NCI-H1930 (cell line): ENCODE data around the gene TMEM186.
"Not testable (repeated sequence)": the region's sequence is repeated elsewhere in the genome, so short reads cannot be mapped to it uniquely, and the experiment has no call there.

Source experiments
- DNase-seq, 2 experiments: peaks; one replicate each; lab custom pipeline; 2025; lab: John Stamatoyannopoulos, UW

Gene TMEM186

DNA sequence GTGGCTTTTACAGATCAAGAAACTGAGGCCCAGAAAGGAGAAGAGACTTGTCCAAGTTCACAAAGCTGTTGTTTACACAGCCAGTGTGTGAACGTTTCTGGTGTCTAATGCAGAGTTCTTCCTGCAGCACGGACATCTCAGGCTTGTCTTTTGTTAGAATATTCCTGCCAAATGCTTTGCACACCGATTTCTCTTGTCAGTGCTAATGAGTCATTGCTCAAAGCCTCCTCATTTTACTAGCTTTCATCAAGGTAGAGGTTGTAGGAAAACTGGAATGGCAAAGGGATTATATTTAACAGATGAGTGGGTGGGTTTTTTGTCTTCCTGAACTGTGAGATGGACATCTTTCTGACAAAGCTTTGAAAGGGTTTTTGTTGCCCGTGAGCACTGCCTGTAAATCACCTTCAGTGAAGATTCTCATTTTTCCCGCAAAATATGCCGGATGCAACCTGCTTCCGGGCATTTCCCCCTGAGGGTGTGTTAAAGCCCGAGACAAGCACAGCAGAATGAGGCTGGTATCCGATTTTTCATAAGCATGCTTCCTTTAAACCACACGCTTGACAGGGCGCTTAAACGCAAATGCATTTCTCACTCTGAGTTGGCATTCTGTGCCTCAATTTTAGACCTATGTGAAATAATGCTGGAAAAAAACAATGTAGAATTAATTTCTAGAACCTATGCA, 14.9 kb upstream of the TMEM186 start:
- no peak for DNase-seq

DNA sequence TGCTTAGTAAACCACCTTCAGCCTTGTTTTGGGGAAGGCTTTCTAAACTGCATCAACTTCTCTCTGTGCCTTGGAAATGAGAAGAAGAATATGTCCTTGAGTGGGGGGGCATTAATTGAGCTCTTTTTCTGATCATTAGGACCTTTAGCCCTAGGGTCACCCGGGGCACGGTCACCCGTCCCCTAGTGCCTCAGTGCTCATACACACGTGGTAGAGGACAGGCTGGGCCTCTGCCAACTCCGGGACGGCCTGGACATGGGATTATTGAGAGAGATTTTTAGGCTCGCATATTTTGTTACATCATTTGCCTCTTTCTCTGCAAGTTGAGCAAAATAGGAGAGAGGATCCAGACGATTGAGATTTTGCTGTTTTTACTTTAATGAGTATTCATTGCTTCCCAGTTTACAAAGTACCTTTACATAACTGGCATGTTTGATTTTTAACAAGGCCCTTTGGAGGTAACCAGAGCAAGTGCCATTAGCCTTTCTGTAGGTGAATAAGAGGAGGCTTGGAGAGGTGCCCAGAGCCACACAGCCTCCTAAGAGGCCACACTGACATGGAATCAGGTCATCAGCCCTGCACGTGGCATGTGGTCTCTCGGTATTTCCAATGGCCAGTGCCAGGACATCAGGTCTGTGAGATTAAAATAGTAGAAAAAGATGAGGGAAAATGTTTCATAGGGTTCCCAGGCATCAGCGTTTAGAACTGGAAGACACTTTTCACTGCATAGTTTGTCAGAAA, 11.3 kb upstream of the TMEM186 start:
- no peak for DNase-seq

DNA sequence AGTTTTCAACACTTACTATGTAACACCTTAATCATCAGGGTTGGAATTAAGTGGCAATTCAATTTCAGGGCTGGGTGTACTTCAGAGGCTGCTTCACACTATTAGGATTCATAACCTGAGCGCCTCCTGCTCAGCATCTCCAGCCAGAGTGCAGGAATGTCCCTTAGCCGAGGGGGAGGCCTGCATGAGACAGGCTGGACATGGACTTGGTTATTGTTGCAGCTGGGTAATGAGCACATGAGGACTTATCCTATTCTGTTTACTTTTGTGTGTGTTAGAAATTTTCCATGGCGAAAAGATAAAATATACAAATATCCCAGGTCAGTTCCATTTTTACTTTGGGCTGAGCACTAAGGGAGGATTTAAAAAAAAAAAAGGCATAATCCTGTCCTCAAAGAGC, 10.6 kb upstream of the TMEM186 start:
- DNase-seq, result no peak

DNA sequence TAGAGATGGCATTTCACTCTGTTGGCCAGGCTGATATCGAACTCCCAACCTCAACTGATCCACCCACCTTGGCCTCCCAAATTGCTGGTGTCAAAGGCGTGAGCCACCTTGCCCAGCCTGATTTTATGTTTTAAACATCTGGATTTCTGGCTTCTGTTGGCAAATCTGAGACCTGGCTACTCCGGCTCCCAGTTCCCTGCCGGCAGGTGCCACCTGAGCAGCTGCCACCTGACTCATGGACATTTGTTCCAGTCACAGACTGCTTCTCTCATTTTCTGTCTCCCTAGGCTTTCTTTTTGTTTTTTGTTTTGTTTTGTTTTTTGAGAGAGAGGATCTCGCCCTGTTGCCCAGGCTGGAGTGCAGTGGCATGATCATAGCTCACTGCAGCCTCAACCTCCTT, 9.8 kb upstream of the TMEM186 start:
- no peak for DNase-seq

DNA sequence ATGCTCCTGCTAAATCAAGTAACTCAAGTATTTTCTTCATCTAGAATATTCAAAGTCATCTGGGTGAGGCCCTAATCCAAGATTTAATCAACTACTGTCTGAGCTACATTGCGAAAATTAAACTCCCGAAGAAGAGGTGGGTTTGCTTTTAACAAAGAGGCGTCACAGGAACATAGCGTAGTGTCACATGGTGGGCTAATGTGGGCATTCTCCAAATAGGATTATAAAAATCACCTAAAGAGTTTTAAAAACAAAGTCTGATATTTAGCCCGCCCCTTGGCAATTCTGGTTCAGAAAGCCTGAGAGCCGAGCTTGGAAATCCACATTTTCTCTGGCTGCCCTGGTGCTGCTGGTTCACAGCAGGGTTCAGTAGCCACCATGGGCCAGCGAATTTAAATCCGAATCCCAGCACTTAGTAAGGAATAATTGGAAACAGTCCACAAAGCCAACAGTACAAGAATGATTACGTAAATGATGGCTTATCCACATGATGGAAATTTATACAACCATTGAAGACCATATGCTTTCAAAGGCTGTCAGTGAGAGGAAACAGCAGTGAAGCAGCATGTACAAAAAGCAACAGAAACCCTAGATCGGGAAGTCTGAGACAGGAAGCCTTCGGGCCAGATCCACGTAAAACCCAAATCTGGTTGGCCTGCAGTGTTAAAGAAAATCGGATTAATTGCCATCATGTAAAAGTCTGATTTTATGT, 9.0 kb upstream of the TMEM186 start:
- no peak for DNase-seq

DNA sequence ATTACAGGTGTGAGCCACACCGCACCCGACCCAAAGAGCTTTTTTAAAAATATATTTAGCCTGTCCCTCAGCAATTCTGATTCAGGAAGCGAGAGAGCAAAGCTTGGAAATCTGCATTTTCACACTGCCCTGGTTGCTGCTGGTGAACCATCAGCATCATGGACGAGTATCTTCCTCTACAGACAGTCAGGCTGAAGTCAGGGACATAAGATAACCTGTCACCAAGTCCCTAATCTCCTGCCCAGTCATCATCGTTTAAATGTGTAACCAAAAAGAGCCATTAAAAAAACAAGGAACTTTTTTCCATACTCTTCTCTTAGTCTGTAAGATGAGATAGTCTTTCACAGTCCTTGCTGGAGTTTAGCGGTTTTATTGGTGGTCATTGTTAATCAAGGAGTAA, 6.9 kb upstream of the TMEM186 start:
- no peak for DNase-seq

DNA sequence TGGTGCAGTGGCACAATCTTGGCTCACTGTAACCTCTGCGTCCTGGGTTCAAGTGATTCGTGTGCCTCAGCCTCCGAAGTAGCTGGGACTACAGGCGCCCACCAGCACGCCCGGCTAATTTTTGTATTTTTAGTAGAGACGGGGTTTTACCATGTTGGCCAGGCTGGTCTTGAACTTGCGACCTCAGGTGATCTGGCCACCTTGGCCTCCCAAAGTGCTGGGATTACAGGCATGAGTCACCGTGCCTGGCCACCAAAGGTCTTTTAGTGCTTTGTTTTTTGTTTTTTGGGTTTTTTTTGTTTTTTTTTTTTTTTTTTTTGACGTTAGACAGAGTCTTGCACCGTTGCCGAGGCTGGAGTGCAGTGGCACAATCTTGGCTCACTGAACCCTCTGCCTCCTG, 6.3 kb upstream of the TMEM186 start:
- DNase-seq, result not testable (repeated sequence)

DNA sequence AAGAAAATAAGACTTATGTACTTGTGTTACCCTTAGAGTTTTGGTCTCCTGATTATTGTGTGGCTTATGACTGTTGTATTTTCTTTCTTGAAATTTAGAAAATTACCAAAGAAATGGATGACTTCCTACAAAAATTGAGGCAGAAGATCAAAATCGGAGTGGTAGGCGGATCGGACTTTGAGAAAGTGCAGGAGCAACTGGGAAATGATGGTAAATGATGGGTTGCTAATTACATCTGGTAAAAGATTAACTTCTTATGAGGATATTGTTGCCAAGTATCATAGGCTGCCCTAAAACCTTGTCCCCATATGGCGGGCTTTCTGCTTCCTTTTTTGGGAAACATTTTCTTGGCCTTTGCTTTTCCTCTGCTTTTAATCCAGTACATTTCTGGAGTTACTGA, 4.3 kb upstream of the TMEM186 start:
- no peak for DNase-seq

DNA sequence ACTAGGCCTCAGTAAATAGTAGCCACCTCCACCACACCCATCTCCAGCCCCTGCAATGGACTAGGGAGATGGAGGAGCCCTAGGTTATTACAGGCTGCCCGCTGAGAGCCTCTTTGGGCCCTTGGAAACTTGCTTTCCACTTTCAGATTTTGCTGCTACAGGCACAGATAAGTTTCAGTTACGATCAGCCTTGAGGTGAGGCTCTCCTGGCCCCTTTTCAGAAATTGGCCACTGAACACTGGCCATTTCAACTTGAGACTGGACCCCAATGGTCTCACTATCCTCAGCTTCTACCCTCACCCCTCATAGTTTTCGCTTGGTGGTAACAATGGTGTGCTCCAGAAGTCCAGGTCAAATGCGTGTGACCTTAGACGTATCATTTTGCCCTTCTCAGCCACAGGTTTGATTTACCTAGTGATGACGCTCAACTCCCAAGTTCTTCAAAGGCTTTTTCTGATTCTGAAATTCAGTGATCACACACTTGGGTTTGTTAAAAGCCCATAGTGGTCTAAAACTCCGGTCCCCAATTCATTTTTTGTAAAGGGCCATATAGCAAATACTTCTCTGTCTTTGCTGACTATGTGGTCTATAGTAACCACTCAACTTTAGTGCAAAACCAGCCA, 1.2 kb upstream of the TMEM186 start:
- no peak for DNase-seq

DNA sequence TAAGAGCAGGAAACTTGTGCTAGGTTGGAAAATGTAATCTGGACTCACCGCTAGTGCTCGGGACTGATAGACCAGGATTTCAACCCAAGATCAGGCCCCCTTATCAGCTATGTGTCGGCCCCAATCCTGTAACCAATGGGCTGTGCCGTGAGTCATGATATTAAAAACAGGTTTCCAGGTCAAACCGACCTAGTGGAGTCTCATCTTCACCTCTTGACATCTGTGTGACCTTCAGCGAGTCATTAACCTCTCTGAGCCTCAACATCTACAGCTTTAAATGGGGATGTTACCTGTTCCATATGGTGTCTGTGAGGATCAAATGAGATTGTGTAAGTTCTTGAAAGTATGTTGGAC, 712 bp upstream of the TMEM186 start:
- DNase-seq, result no peak

DNA sequence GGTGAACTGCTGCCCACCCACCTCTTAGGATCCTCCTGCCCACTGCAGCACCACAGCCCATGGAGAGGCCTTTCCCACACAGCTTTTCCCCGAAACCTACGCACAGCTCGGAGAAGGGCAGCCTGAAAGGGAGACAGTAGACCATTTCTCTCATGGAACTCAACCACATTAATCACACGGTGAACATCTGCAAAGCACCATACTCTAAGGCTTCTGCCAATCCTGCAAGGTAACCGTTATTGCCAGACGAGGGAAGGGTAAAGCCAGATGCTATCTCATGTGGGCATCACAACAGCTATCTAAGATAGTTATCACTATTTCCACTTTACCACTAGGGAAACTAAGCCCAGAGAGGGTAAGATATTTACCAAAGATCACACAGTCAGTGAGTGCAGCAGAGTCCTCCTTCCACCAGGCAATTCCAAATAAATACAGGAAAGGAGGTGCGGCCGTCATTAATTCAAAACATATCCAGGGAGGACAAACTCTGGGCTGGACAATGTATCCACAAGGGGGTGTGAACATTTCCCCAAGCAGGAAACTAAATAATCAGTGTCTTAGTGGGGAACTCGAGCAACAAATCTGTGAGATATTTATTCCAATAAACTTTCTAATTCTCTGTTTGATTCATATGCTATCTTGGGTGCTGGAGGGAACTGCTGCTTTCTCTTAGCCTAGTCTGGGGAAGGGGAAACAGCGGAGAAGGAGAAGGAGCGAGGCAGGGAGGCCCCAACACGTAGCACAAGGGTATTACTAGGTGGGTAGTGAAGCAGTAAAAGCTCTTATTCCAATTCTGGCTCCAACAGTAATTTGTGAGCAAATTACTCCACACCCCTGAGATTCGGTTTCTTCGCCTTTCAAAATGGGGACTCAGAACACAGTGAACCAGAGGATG, 723 bp downstream of the TMEM186 start:
- no peak for DNase-seq

DNA sequence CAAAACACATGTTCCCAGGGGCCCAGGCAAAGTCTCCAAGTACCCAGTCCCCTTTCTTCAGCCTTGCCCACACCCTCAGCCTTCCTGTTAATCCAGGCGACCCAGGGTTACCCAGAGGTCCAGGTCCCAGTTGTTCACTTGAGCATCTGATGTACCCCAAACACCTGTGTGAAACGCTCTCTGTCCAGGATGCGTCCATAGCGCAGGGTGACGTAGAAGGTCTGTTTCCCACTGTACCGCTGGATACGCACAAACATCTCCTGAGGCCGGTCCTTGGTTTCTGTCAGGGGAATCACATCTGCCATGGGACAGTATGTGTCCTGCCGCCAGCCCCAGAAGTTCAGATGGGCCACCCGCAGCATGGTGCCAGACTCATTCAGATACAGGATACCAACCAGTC, 1.6 kb downstream of the TMEM186 start:
- no peak for DNase-seq

DNA sequence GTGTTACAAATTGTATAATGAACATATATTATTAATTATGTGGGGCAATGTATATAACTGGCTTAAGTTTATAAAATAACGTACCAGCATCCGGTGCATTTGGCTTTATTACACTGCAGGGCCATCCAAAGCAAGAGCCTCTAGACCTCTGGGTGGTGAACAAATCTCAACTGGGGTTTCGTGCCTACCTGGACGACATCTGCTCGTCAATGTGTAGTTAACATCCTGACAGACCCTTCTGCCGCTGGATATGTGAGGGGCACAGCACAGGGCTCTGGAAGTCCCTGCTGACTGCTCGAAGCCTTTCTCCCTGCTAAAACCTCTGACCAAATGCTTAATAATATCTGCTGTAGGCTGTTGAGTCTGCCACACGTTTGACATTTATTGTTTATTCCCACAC, 2.3 kb downstream of the TMEM186 start:
- no peak for DNase-seq

DNA sequence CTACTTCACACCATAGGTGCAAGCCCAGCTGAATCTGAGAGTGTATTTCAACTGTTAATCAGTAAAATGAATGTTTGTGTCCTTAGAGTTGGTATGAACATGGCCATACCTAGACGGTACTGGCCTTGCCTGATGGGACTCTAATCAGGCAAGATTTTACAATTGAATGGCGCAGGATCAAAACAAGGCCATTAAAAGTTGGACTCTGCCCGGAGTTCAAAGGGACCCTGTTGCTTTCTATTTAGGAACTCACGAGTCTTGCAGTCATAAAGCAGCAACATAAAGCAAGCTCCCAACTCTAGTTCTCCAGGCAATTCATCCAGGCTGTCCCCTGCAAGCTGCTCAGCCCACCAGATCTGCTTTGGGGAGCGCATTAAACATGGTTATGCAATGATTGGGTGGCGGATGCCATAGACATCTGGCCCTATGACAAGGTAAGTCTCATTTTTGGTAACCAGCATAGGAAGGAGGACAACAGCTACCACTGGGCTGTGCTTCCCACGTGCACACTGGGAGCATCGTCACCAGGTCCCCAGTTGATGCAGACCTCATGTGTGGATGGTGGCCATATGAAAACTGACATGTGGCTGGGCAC, 8.8 kb downstream of the TMEM186 start:
- no peak for DNase-seq

DNA sequence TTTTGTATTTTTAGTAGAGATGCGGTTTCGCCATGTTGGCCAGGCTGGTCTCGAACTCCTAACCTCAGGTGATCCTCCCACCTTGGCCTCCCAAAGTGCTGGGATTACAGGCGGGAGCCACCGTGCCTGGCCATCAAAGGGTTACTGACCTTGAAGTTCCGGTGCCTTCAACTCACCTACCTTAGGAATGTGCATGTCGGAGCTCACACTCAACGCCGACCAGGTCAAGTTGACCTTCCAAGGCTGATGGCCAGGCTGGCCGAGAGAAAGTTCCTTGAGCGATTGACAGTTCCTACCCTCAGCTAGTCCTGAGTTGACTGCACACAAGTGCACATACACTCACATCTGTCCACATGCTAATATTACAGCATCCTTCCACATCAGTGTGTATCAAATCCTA, 11.1 kb downstream of the TMEM186 start:
- not testable (repeated sequence) for DNase-seq

DNA sequence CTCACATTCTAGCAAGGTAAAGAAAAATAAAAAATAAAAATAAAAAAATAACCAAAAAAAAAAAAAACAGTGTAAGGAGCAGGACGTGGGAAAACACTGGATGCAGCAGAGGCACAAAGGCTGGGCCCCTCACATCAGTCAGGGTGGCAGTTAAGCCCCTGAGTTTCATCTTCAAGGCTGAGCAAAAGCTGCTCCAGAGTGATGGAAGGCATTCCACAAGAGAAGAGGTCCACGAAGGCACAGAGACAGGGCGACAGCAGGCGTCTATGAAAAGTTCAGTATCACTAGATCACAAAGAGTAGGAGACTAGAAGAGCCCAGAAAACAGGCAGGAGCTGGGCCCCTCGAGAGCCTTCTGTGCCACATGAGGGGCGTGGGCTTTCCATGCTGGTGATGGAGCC, 12.0 kb downstream of the TMEM186 start:
- no peak for DNase-seq

DNA sequence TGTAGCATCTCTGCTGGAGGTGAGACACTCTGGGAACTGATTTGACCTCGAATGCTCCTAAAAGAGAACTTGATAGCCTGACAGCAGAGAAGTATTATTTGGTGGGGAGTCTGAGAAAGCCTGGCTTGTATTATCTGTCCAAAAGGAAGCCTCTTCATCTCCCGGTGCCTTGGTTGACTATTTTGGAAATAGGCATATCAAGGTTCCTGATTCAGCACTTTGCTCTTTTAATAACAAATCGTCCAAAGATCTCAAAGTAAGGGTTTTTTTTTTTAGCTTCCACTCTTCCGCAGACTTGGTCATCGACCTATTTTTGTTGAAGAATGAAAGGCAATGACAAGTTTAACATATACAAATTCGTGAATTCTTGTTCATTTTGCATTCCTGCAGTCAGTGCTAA, 14.8 kb downstream of the TMEM186 start:
- no peak for DNase-seq

DNA sequence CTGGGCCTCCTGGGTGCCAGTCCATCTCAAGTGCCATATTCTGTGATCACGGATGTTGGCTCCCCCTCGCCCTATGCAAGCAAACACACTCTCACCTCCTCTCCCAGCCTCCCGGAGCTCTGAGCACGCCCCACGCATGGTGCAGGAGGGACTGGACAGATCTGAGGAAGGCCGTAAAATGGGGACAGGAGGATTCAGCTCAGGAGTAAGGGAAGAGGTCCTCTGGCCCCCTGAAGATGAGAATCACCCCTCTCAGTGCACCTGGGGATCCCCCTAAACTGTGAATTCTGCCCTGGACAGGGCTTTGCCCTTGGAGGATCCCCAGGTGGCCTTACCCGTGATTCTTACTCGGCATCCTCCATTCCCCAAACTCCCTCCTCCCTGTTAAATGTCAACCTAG, 15.6 kb downstream of the TMEM186 start:
- no peak for DNase-seq

DNA sequence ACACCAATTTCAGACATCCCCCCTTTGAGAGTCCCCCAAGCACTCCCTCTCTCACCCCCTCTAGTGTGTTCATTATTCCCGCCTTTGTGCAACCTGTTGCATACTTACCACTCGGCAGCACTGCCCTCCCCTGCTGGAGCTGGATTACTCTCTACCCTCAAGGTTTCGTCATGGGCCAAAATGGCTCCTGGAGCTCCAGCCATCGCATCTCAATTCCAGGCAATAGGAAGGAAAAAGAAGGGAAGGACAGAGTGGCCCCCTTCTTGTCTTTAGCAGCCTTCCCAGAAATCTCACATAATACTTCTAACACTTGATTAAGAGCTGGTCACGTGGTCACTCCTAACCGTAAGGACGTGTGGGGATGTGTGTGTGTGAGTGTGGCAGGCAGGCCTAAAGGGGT, 20.2 kb downstream of the TMEM186 start:
- DNase-seq, result no peak

DNA sequence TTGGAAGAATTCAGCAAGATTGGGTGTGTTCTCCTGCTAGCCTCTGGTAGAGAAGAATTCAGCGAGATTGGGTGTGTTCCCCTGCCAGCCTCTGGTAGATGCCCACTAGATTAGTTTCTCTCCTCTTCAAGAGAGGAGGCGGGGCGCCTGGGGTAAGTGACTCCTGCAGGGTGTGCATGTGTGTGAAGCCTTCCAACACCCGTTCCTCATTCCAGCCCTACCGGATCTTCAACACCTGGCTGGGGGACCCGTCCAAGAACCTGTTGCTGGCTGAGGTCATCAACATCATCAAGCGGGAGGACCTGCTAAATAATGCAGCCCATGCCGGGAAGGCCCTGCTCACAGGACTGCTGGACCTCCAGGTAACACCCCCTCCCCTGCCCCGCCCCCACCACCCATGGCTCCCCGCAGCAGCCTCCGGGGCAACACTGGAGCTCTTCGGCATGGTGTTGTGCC, 21.3 kb downstream of the TMEM186 start:
- no peak for DNase-seq

DNA sequence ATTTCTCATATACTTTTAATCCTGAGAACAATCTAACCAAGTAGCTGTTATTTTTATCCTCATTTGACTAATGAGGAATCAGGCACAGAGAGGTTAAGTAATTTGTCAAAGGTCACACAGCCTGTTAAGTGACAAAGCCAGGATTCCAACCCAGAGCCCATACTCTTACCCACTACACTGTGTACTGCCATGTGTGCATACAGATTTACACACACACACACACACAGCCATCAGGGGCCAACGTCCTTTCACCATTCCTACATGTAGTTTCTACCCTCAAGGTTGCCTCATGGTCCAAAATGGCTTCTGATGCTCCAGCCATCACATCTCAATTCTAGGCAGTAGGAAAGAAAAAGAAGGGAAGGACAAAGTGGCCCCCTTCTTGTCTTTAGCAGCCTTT, 22.1 kb downstream of the TMEM186 start:
- DNase-seq, result no peak
